Right lobe of liver (tissue), 6 donors: ENCODE results near the gene CDC42BPA. TPM values are rescaled to one million over a fixed set of nuclear protein-coding genes. Genes with fewer than 3 reads are reported as not detected.
A peak's percentile ranks its signal among the peaks of the same experiment; 100 is the strongest.

Source experiments
- ATAC-seq, 4 donors: fragments of 200-7000 bp; cut with Tn5 transposase; one replicate each; pipeline ENCODE4 v1.9.1; 2020; ENCODE audit warnings: mild to moderate bottlenecking in 4 of 4, moderate library complexity in 4 of 4
- DNase-seq, 3 donors: peaks; one replicate each; pipeline ENCODE4 v3.0.0-alpha.2; 2020
- H3K27ac ChIP-seq, 3 donors: fragments of 200-600 bp; one replicate each; pipeline ENCODE4 v1.8.0; 2022
- H3K27me3 ChIP-seq, 2 donors: fragments of 200-600 bp; one replicate each; pipeline ENCODE4 v1.8.0; 2022
- H3K36me3 ChIP-seq, 4 donors: fragments of 200-600 bp; sonication (generic) in 1 of 4; one replicate each; pipeline versions ENCODE4 v1.5.1 to v1.8.0; 2017 to 2022; ENCODE audit warnings: control low read depth in 1 of 4
- H3K4me1 ChIP-seq, 4 donors: fragments of 200-600 bp; sonication (generic) in 1 of 4; one replicate each; pipeline versions ENCODE4 v1.5.1 to v1.8.0; 2017 to 2022; ENCODE audit warnings: control low read depth in 1 of 4
- H3K4me3 ChIP-seq, 3 donors: fragments of 200-600 bp; one replicate each; pipeline ENCODE4 v1.8.0; 2022
- H3K9me3 ChIP-seq, 4 donors: fragments of 200-600 bp; sonication (generic) in 1 of 4; one replicate each; pipeline versions ENCODE4 v1.5.1 to v1.8.0; 2017 to 2022; ENCODE audit warnings: control low read depth in 1 of 4
- POLR2A ChIP-seq: fragments of 450-650 bp; IDR thresholded peaks from one replicate; pipeline ENCODE4 v1.6.1; 2017; ENCODE audit warnings: antibody characterized with exemption, mild to moderate bottlenecking
- WGBS: methylation state at CpG from one replicate; pipeline ENCODE4 v1.1.6; 2018; ENCODE audit warnings: low coverage, low lambda C conversion rate; ENCODE audit not compliant: insufficient coverage; ENCODE audit errors: missing lambda C conversion rate; 5-methylcytosine and 5-hydroxymethylcytosine counted together
- intact Hi-C, 2 donors: fragments of 100-400 bp; cut with DNase I; formaldehyde crosslinking; loops; one replicate each; pipeline versions ENCODE4 v1.11.2 to v1.14.1; 2022
- total RNA-seq, 6 experiments: library from RNA; depleted of rRNA in 2 of 6; stranded (reverse); fragments of >200 nt in 2 of 6; fragmentation: NEBNext Ultra II Directional in 3 of 6; extraction: Animal tissue kit (Norgen Biotek cat#: 25700) in 3 of 6; gene quantifications; one replicate each; pipeline versions ENCODE4 v1.1.0 to v1.2.4, GENCODE V29; 2016 to 2023
- TF ChIP-seq, protein P1 (sequence below), 4 donors: fragments of 200-600 bp in 3 of 4; fragments of 450-650 bp in 1 of 4; IDR thresholded peaks; one replicate each; pipeline versions ENCODE4 v1.5.1 to v1.8.0; 2016 to 2022; ENCODE audit warnings: antibody characterized with exemption in 4 of 4, mild to moderate bottlenecking in 2 of 4
- donor health status: DM: no; HTN: yes; CAD: no.
- donor health status: DM: no; HTN: no; CAD: no.
- donor health status: DM: no; HTN: no; CAD: no.
- donor health status: DM: no; HTN: yes; CAD: no.
- donor health status: DM: no; HTN: yes; CAD: no.

CDC42BPA gene
- total RNA-seq, 6 experiments from 2014 or later, result 11.4 to 35.0 (median 22.2) TPM

DNA sequence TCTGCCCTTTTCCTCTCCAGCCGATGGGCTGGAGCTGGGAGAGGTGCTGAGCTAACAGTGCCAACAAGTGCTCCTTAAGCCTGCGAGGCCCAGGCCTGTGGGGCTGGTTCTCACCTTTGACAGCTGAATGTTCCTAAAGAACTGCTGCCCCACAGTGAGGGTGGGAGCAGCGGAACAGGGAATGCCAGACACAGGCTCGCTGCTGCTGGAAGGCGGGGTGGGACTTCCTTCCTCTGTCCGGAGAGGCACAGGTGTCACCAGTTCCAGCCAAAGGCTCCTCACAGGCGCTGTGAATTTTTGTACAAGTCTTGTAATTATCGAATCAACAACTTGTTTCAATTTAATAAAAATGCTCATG lies 331.1 kb downstream of the CDC42BPA start:
- Histone ChIP-seq H3K36me3 (peaks cover 0 to 50% (median 16%) of the 10 kb centered on the region in 4 donors), H3K4me1 (peaks cover 0 to 23% (median 3%) of the 10 kb centered on the region in 4 donors), H3K9me3 (no peaks in the 10 kb centered on the region), H3K4me3 (no peak overlapping the region), H3K27me3 (no peaks in the 10 kb centered on the region), H3K27ac (no peak overlapping the region)
- ATAC-seq, result no peak
- WGBS, result 33% methylated on average over 3 of the region's 8 CpGs
- TF ChIP-seq, protein P1, sequence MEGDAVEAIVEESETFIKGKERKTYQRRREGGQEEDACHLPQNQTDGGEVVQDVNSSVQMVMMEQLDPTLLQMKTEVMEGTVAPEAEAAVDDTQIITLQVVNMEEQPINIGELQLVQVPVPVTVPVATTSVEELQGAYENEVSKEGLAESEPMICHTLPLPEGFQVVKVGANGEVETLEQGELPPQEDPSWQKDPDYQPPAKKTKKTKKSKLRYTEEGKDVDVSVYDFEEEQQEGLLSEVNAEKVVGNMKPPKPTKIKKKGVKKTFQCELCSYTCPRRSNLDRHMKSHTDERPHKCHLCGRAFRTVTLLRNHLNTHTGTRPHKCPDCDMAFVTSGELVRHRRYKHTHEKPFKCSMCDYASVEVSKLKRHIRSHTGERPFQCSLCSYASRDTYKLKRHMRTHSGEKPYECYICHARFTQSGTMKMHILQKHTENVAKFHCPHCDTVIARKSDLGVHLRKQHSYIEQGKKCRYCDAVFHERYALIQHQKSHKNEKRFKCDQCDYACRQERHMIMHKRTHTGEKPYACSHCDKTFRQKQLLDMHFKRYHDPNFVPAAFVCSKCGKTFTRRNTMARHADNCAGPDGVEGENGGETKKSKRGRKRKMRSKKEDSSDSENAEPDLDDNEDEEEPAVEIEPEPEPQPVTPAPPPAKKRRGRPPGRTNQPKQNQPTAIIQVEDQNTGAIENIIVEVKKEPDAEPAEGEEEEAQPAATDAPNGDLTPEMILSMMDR (IDR thresholded peaks at IDR 0.05), result no peak
- no peak for TF ChIP-seq POLR2A
- intact Hi-C loops, result no loop called here
- DNase-seq, result no peak

DNA sequence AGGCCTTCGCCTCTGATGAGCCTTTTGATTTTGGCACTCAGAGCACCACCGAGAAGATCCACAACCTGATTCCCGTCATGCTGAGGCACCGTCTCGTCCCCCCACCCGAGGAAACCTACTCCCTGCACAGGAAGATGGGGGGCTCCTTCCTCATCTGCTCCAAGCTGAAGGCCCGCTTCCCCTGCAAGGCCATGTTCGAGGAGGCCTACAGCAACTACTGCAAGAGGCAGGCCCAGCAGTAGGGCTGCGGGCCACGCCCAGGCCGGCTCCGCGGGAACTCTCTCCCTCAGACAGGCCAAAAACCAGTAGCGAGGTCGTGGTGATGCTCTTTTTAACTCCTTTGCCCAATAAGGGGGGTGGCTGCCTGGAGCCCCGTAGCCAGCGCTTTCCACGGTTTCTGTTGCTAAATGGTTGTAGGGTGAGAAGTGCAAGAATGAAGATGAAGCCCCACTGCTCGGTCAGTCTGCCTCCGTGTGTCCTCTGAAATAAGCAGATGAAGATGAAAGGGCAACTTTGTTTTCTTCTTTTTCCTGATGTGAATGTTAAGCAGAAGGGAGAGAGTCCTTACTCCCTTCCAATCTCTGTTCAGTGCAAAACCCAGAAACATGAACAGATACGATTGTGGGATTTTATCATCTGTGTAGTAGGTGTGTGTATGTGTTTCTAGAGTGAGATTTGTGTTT lies 331.7 kb downstream of the CDC42BPA start:
- no peak overlapping the region for H3K27ac ChIP-seq
- 58% methylated on average over 2 of the region's 21 CpGs for WGBS
- peaks cover 0 to 23% (median 3%) of the 10 kb centered on the region in 4 donors for H3K4me1 ChIP-seq
- H3K9me3 ChIP-seq, result no peaks in the 10 kb centered on the region
- no peak overlapping the region for H3K4me3 ChIP-seq
- no peaks in the 10 kb centered on the region for H3K27me3 ChIP-seq
- H3K36me3 ChIP-seq, result peaks cover 0 to 52% (median 19%) of the 10 kb centered on the region in 4 donors
- DNase-seq, result no peak
- ATAC-seq, result no peak
- intact Hi-C loops, result no loop called here
- no peak for TF ChIP-seq POLR2A
- TF ChIP-seq, protein P1 (IDR thresholded peaks at IDR 0.05), result no peak

DNA sequence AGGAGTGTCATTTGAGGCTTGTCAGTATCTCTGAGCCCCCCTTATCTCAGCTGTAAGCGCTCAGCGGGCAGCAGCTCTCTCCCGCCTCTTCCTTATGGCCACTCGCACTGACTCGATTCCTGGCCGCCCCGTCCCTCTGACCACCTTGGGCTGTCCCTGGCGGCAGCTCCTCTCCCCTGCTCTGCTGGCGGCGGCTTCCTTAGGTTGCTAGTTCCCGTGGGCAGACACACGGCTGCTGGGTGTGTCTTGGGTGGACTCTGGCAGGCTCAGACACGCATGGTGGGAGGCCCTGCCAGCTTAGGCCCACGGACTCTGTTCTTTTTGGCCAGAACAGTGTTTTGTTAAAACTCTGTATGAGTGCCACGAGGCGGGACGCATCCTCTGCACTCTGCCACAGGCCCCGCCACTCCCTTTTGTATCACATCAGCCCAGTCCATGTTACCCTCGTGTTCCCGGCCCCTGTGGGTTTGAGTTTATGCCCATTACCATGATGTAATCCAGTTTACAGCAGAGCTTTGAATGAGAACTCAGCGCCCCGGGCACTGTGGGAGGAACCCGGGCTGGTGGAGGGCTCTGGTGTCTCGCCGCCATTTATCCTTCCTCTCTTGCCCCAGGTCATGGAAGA lies 332.3 kb downstream of the CDC42BPA start:
- ATAC-seq (no peak), DNase-seq (peak in 1 of 3 donors; percentile 48)
- H3K9me3 ChIP-seq, result no peaks in the 10 kb centered on the region
- peaks cover 0 to 29% (median 6%) of the 10 kb centered on the region in 4 donors for H3K4me1 ChIP-seq
- WGBS, result 89% methylated on average over 11 of the region's 25 CpGs
- intact Hi-C loops, result no loop called here
- no peak overlapping the region for H3K27ac ChIP-seq
- peaks cover 0 to 52% (median 20%) of the 10 kb centered on the region in 4 donors for H3K36me3 ChIP-seq
- TF ChIP-seq, protein P1 (IDR thresholded peaks at IDR 0.05), result no peak
- no peak for TF ChIP-seq POLR2A
- H3K27me3 ChIP-seq, result no peaks in the 10 kb centered on the region
- no peak overlapping the region for H3K4me3 ChIP-seq

DNA sequence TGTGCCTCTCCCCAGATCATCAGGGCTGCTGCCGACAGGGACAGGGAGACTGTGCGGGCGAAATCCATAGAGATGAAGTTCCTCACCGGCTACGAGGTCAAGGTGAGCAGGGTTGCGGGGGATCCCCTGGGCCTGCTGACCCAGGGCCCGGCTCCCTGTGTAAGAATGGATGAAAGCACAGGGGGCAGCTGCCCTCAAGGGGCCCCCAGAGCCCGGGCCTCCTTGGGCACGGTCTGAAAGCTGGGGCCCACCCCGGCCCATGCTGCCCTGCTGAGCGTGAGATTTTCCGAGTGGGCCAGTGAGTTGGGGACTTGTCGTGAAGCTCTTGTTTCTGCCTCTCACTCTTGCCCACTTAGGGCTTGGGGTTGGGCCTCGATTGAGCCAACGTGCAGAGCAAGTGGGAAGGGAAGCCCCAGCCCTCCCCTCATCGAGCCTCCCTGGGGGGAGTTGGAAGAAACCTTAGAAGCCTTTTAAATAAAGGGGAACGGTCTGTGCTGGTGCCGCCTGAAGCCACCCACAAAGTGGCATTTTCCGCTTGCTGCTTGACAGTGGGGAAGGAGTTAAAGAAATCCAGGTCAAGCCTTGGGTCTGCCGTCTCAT lies 333.0 kb downstream of the CDC42BPA start:
- Histone ChIP-seq H3K27ac (no peak overlapping the region), H3K9me3 (no peaks in the 10 kb centered on the region), H3K27me3 (no peaks in the 10 kb centered on the region), H3K4me3 (no peak overlapping the region), H3K36me3 (peaks cover 0 to 52% (median 20%) of the 10 kb centered on the region in 4 donors), H3K4me1 (peaks cover 0 to 29% (median 8%) of the 10 kb centered on the region in 4 donors)
- DNase-seq (no peak), ATAC-seq (no peak)
- WGBS, result 87% methylated on average over 3 of the region's 20 CpGs
- TF ChIP-seq, protein P1 (IDR thresholded peaks at IDR 0.05), result no peak
- TF ChIP-seq POLR2A, result no peak
- intact Hi-C loops, result no loop called here
